Keratinocyte (primary cell): ENCODE results near the gene TET2. TPM values are rescaled to one million over a fixed set of nuclear protein-coding genes. Genes with fewer than 3 reads are reported as not detected.

Source experiments
- DNase-seq: peaks from one replicate; pipeline ENCODE4 v3.0.0-alpha.2; 2011; ENCODE audit warnings: low read depth, missing footprints, low spot score
- FAIRE-seq: peaks from 2 replicates; lab custom pipeline; 2011; peaks lifted over from hg19 to GRCh38; lab: Jason Lieb, UNC
- H2AFZ ChIP-seq: 2 replicates; pipeline ENCODE4 v1.6.0; 2012; ENCODE audit warnings: low read length, control low read depth, inconsistent platforms; ENCODE audit not compliant: control insufficient read depth
- H3K27ac ChIP-seq: 2 replicates; pipeline ENCODE4 v1.5.1; 2011; ENCODE audit warnings: low read length; ENCODE audit not compliant: control insufficient read depth, insufficient read depth
- H3K27me3 ChIP-seq: 3 replicates; pipeline ENCODE4 v1.6.0; 2011; ENCODE audit warnings: low read length; ENCODE audit not compliant: control insufficient read depth, insufficient read depth; ENCODE audit errors: extremely low read depth
- H3K36me3 ChIP-seq, 2 experiments: 2 replicates in 1 of 2; 3 replicates in 1 of 2; pipeline ENCODE4 v1.5.1; 2011; ENCODE audit warnings: low read length in 2 of 2, mild to moderate bottlenecking in 1 of 2; ENCODE audit not compliant: control insufficient read depth in 2 of 2, insufficient read depth in 2 of 2; ENCODE audit errors: extremely low read depth in 1 of 2
- H3K4me1 ChIP-seq: 3 replicates; pipeline ENCODE4 v1.5.1; 2011; ENCODE audit warnings: low read length; ENCODE audit not compliant: control insufficient read depth, insufficient read depth; ENCODE audit errors: extremely low read depth
- H3K4me2 ChIP-seq: 3 replicates; pipeline ENCODE4 v1.6.0; 2011; ENCODE audit warnings: low read depth, low read length; ENCODE audit not compliant: control insufficient read depth, insufficient read depth; ENCODE audit errors: extremely low read depth
- H3K4me3 ChIP-seq, 3 experiments: fragments of 200-600 bp in 1 of 3; sonication (generic) in 1 of 3; 2 replicates in 2 of 3; 3 replicates in 1 of 3; pipeline ENCODE4 v1.5.1; 2011 to 2016; ENCODE audit warnings: low read length in 3 of 3, mild to moderate bottlenecking in 3 of 3, control low read depth in 2 of 3, inconsistent platforms in 1 of 3, low read depth in 1 of 3, mixed read lengths in 1 of 3, mixed run types in 1 of 3, moderate library complexity in 1 of 3; ENCODE audit not compliant: control insufficient read depth in 2 of 3, insufficient read depth in 2 of 3; ENCODE audit errors: extremely low read depth in 1 of 3
- H3K79me2 ChIP-seq: 2 replicates; pipeline ENCODE4 v1.6.0; 2012; ENCODE audit warnings: low read length; ENCODE audit not compliant: control insufficient read depth, insufficient read depth
- H3K9ac ChIP-seq: 3 replicates; pipeline ENCODE4 v1.6.0; 2011; ENCODE audit warnings: low read length; ENCODE audit not compliant: control insufficient read depth, insufficient read depth; ENCODE audit errors: extremely low read depth
- H3K9me1 ChIP-seq: 3 replicates; pipeline ENCODE4 v1.6.0; 2011; ENCODE audit warnings: low read length; ENCODE audit not compliant: control insufficient read depth, insufficient read depth; ENCODE audit errors: extremely low read depth
- H3K9me3 ChIP-seq: 2 replicates; pipeline ENCODE4 v1.5.1; 2012; ENCODE audit warnings: low read depth, low read length; ENCODE audit not compliant: control insufficient read depth
- H4K20me1 ChIP-seq: 3 replicates; pipeline ENCODE4 v1.6.0; 2011; ENCODE audit warnings: low read length; ENCODE audit not compliant: control insufficient read depth, insufficient read depth; ENCODE audit errors: extremely low read depth
- CTCF ChIP-seq, 3 experiments: IDR thresholded peaks in 1 of 3; conservative IDR thresholded peaks in 1 of 3; optimal IDR thresholded peaks in 1 of 3; 2 replicates in 2 of 3; 3 replicates in 1 of 3; pipeline versions ENCODE3 to v1.5.1; 2011; ENCODE audit warnings: low read length in 3 of 3, mild to moderate bottlenecking in 3 of 3, moderate library complexity in 2 of 3, control low read depth in 1 of 3, inconsistent platforms in 1 of 3; ENCODE audit not compliant: insufficient read depth in 2 of 3; ENCODE audit errors: extremely low read depth in 1 of 3
- EZH2 ChIP-seq: IDR thresholded peaks from one replicate; pipeline ENCODE4 v1.6.1; 2012; ENCODE audit warnings: inconsistent platforms, mild to moderate bottlenecking, low read length, moderate library complexity
- dilution Hi-C: fragments of 300-500 bp; cut with MboI; formaldehyde crosslinking; loops from one replicate; pipeline ENCODE4 v1.7.0; 2020; ENCODE audit warnings: low sequenced_read_pairs; ENCODE audit not compliant: extremely low pct_ligation_motif_present
- polyA plus RNA-seq, 5 experiments: library from polyadenylated mRNA; depleted of rRNA in 3 of 5; stranded (reverse) in 3 of 5; stranded (forward) in 1 of 5; unstranded in 1 of 5; fragments of >200 nt; gene quantifications; 1 replicate in 1 of 5; 2 replicates in 3 of 5; 3 replicates in 1 of 5; pipeline versions ENCODE4 v1.2.1 to v1.2.3, GENCODE V29; 2011 to 2012; ENCODE audit warnings: missing spikeins in 2 of 5, low read depth in 1 of 5, low replicate concordance in 1 of 5

The TET2 gene
- polyA plus RNA-seq, 1 donor (not counting 4 experiments of a cell fraction or from before 2014, with no cell fraction given): 9.6 TPM

GRCh38 chr4:105267280-105267679 lies 120.6 kb downstream of the TET2 start:
- Histone ChIP-seq H3K27ac (no peak overlapping the region), H4K20me1 (no peaks in the 10 kb centered on the region), H3K4me2 (no peak overlapping the region), H3K36me3 (peaks cover 3 to 6% of the 10 kb centered on the region in 2 experiments), H3K9me1 (no peaks in the 10 kb centered on the region), H3K79me2 (no peaks in the 10 kb centered on the region), H3K9me3 (no peaks in the 10 kb centered on the region), H3K27me3 (no peaks in the 10 kb centered on the region), H3K9ac (no peak overlapping the region), H3K4me3 (no peak overlapping the region), H3K4me1 (no peaks in the 10 kb centered on the region), H2AFZ (no peak overlapping the region)
- FAIRE-seq (no peak), DNase-seq (no peak)
- dilution Hi-C loops: no loop called here
- TF ChIP-seq EZH2 (no peak), CTCF (optimal IDR thresholded peaks at IDR 0.05 in 1 of 3, IDR thresholded peaks at IDR 0.05 in 1 of 3, conservative IDR thresholded peaks at IDR 0.05 in 1 of 3; ENCODE audit: extremely low read depth in 1 of 3, insufficient read depth in 2 of 3, low read length in 3 of 3) (no peak)

GRCh38 chr4:105272002-105272401 lies 125.3 kb downstream of the TET2 start:
- Histone ChIP-seq H3K4me1 (no peaks in the 10 kb centered on the region), H3K9ac (no peak overlapping the region), H3K9me1 (no peaks in the 10 kb centered on the region), H3K27ac (no peak overlapping the region), H3K9me3 (no peaks in the 10 kb centered on the region), H3K36me3 (peaks cover 11 to 12% of the 10 kb centered on the region in 2 experiments), H3K4me3 (no peak overlapping the region), H3K4me2 (no peak overlapping the region), H3K27me3 (no peaks in the 10 kb centered on the region), H4K20me1 (no peaks in the 10 kb centered on the region), H2AFZ (no peak overlapping the region), H3K79me2 (no peaks in the 10 kb centered on the region)
- FAIRE-seq: no peak
- no peak for TF ChIP-seq EZH2
- no peak for TF ChIP-seq CTCF (optimal IDR thresholded peaks at IDR 0.05 in 1 of 3, IDR thresholded peaks at IDR 0.05 in 1 of 3, conservative IDR thresholded peaks at IDR 0.05 in 1 of 3; ENCODE audit: extremely low read depth in 1 of 3, insufficient read depth in 2 of 3, low read length in 3 of 3)
- dilution Hi-C loops: no loop called here
- no peak for DNase-seq
